K562 (cell line): ENCODE results near the gene IGFBP4. TPM values are rescaled to one million over a fixed set of nuclear protein-coding genes. Genes with fewer than 3 reads are reported as not detected.
A peak's percentile ranks its signal among the peaks of the same experiment; 100 is the strongest.

ENCODE experiments used
- BDP1 ChIP-seq: IDR thresholded peaks from 3 replicates; pipeline ENCODE4 v1.6.1; 2011; ENCODE audit not compliant: insufficient read length, insufficient read depth
- BRF2 ChIP-seq: IDR thresholded peaks from 3 replicates; pipeline ENCODE4 v1.6.1; 2011; ENCODE audit warnings: borderline replicate concordance, mild to moderate bottlenecking; ENCODE audit not compliant: insufficient read length, insufficient read depth
- CSDE1 ChIP-seq, 2 experiments: fragments of 450-650 bp; IDR thresholded peaks; 2 replicates each; pipeline ENCODE4 v1.6.1; 2016; ENCODE audit warnings: mild to moderate bottlenecking in 1 of 2
- E2F3 ChIP-seq: fragments of 250-450 bp; sonication (Bioruptor Pico); IDR thresholded peaks from 2 replicates; pipeline ENCODE4 v1.4.0; 2020; ENCODE audit warnings: mild to moderate bottlenecking
- ETV5 ChIP-seq: sonication (generic); formaldehyde crosslinking; IDR thresholded peaks from 2 replicates; pipeline ENCODE4 v1.4.0; 2020; ENCODE audit warnings: low read depth, mild to moderate bottlenecking, missing genetic modification reagents
- ETV6 ChIP-seq, 3 experiments: fragments of 150-350 bp in 1 of 3; sonication (generic) in 1 of 3; formaldehyde crosslinking in 1 of 3; IDR thresholded peaks; 2 replicates each; pipeline versions ENCODE4 v1.6.1 to v1.8.0; 2014 to 2022; ENCODE audit warnings: borderline replicate concordance in 2 of 3, low read depth in 2 of 3, antibody characterized with exemption in 1 of 3, low read length in 1 of 3, mild to moderate bottlenecking in 1 of 3, missing genetic modification reagents in 1 of 3
- FUS ChIP-seq: fragments of 200-400 bp; formaldehyde crosslinking; optimal IDR thresholded peaks from 2 replicates; pipeline ENCODE3; 2017; ENCODE audit warnings: low read depth, low read length
- GABPB1 ChIP-seq: sonication (generic); formaldehyde crosslinking; IDR thresholded peaks from 2 replicates; pipeline ENCODE4 v1.8.0; 2022; ENCODE audit warnings: mild to moderate bottlenecking, missing genetic modification reagents
- GTF2F1 ChIP-seq: IDR thresholded peaks from 2 replicates; pipeline ENCODE4 v1.6.1; 2011; ENCODE audit warnings: low read depth, low read length, improper control_type of control experiment
- HOXB6 ChIP-seq: fragments of 250-450 bp; sonication (Bioruptor Pico); IDR thresholded peaks from 2 replicates; pipeline ENCODE4 v1.5.1; 2022; ENCODE audit warnings: mild to moderate bottlenecking, borderline replicate concordance
- IRF1 ChIP-seq: sonication (generic); formaldehyde crosslinking; IDR thresholded peaks from 2 replicates; pipeline ENCODE4 v1.8.0; 2022; ENCODE audit warnings: missing genetic modification reagents, mild to moderate bottlenecking, borderline replicate concordance
- NFATC3 ChIP-seq: fragments of 450-650 bp; IDR thresholded peaks from 2 replicates; pipeline ENCODE4 v1.6.1; 2017; ENCODE audit warnings: mild to moderate bottlenecking
- SAFB ChIP-seq: fragments of 200-400 bp; formaldehyde crosslinking; IDR thresholded peaks from 2 replicates; pipeline ENCODE4 v1.6.1; 2017; ENCODE audit warnings: low read depth, low read length, borderline replicate concordance
- SNRNP70 ChIP-seq: fragments of 200-400 bp; formaldehyde crosslinking; optimal IDR thresholded peaks from 2 replicates; pipeline ENCODE3; 2017; ENCODE audit warnings: low read depth, low read length
- STAT5B ChIP-seq: fragments of 250-450 bp; sonication (Bioruptor Pico); IDR thresholded peaks from 2 replicates; pipeline ENCODE4 v1.8.0; 2021; ENCODE audit warnings: mild to moderate bottlenecking, inconsistent platforms
- TAL1 ChIP-seq: fragments of 450-650 bp; IDR thresholded peaks from 2 replicates; pipeline ENCODE4 v1.6.1; 2016; ENCODE audit warnings: mild to moderate bottlenecking
- U2AF1 ChIP-seq: fragments of 200-400 bp; formaldehyde crosslinking; optimal IDR thresholded peaks from 2 replicates; pipeline ENCODE3; 2017; ENCODE audit warnings: mild to moderate bottlenecking, low read depth, low read length, moderate library complexity
- YY1 ChIP-seq, 3 experiments: IDR thresholded peaks; 2 replicates each; pipeline ENCODE4 v1.6.1; 2011; ENCODE audit warnings: low read length in 2 of 3, mild to moderate bottlenecking in 2 of 3, moderate library complexity in 2 of 3, borderline replicate concordance in 1 of 3, control low read depth in 1 of 3, low read depth in 1 of 3; ENCODE audit not compliant: insufficient read depth in 3 of 3, insufficient replicate concordance in 2 of 3, control insufficient read depth in 1 of 3, insufficient read length in 1 of 3; ENCODE audit errors: extremely low read depth in 1 of 3
- ZNF12 ChIP-seq: sonication (generic); formaldehyde crosslinking; IDR thresholded peaks from 2 replicates; pipeline ENCODE4 v1.4.0; 2020; ENCODE audit warnings: mild to moderate bottlenecking, missing genetic modification reagents
- ZNF23 ChIP-seq: fragments of 250-450 bp; sonication (Bioruptor Pico); IDR thresholded peaks from 2 replicates; pipeline ENCODE4 v1.4.0; 2020; ENCODE audit warnings: mild to moderate bottlenecking
- ZNF239 ChIP-seq: fragments of 250-450 bp; sonication (Bioruptor Pico); IDR thresholded peaks from 2 replicates; pipeline ENCODE4 v1.4.0; 2020; ENCODE audit warnings: mild to moderate bottlenecking
- ZNF76 ChIP-seq: fragments of 250-450 bp; sonication (Bioruptor Pico); IDR thresholded peaks from 2 replicates; pipeline ENCODE4 v1.4.0; 2020; ENCODE audit warnings: mild to moderate bottlenecking, moderate library complexity, borderline replicate concordance
- polyA plus RNA-seq, 8 experiments: library from polyadenylated mRNA; depleted of rRNA in 4 of 8; stranded (reverse) in 5 of 8; unstranded in 3 of 8; fragments of >200 nt; fragmentation: Nextera tagmentation in 2 of 8; fragmentation: Illumina TruSeq in 1 of 8; extraction: Ambion mirVana in 2 of 8; extraction: Trizol in 1 of 8; gene quantifications; 2 replicates each; pipeline versions ENCODE4 v1.2.1 to v1.2.3, GENCODE V29; 2011 to 2014; ENCODE audit warnings: inconsistent platforms in 1 of 8, missing spikeins in 1 of 8
- total RNA-seq, 7 experiments: library from RNA; depleted of rRNA in 6 of 7; stranded (reverse); fragments of >200 nt in 6 of 7; fragmentation: Illumina TruSeq in 2 of 7; extraction: Trizol in 2 of 7; gene quantifications; 2 replicates each; pipeline versions ENCODE4 v1.2.1 to v1.2.3, GENCODE V29; 2011 to 2021; ENCODE audit warnings: low replicate concordance in 1 of 7
- TF ChIP-seq, protein P1 (sequence below): fragments of 450-650 bp; IDR thresholded peaks from one replicate; pipeline ENCODE4 v1.6.1; 2018; ENCODE audit warnings: mild to moderate bottlenecking, moderate library complexity; ENCODE audit not compliant: partially characterized antibody
- TF ChIP-seq, protein P2 (sequence below): sonication (generic); formaldehyde crosslinking; IDR thresholded peaks from 2 replicates; pipeline ENCODE4 v1.8.1; 2022; ENCODE audit warnings: missing genetic modification reagents

The IGFBP4 gene
- total and polyA plus RNA-seq, 9 of the 15 experiments (the other 6 are each of a cell fraction or from before 2014, with no cell fraction given) = 8.8 to 99.8 (median 18.6) TPM

GRCh38 chr17:40437095-40437732 lies 6.0 kb upstream of the IGFBP4 start (continued):
- no peak for TF ChIP-seq CSDE1 (IDR thresholded peaks at IDR 0.05)
- no peak for TF ChIP-seq E2F3 (CRISPR knock-in tag)
- TF ChIP-seq NFATC3 = no peak
- no peak for TF ChIP-seq BRF2
- no peak for TF ChIP-seq BDP1
- TF ChIP-seq SNRNP70 = no peak
- TF ChIP-seq HOXB6 (CRISPR knock-in tag) = no peak
- no peak for TF ChIP-seq ETV6 (IDR thresholded peaks at IDR 0.05; ENCODE audit: borderline replicate concordance in 1 of 2, low read depth in 2 of 2, low read length in 1 of 2)
- no peak for TF ChIP-seq ETV6 (CRISPR knock-in tag; IDR thresholded peaks at IDR 0.05; ENCODE audit: borderline replicate concordance)
- TF ChIP-seq, protein P1, sequence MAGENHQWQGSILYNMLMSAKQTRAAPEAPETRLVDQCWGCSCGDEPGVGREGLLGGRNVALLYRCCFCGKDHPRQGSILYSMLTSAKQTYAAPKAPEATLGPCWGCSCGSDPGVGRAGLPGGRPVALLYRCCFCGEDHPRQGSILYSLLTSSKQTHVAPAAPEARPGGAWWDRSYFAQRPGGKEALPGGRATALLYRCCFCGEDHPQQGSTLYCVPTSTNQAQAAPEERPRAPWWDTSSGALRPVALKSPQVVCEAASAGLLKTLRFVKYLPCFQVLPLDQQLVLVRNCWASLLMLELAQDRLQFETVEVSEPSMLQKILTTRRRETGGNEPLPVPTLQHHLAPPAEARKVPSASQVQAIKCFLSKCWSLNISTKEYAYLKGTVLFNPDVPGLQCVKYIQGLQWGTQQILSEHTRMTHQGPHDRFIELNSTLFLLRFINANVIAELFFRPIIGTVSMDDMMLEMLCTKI = no peak
- TF ChIP-seq ETV5 = peak; percentile 85
- no peak for TF ChIP-seq STAT5B (CRISPR knock-in tag)
- no peak for TF ChIP-seq GTF2F1
- TF ChIP-seq U2AF1 = no peak
- no peak for TF ChIP-seq ZNF12 (CRISPR knock-in tag)
- TF ChIP-seq IRF1 = no peak
- TF ChIP-seq SAFB = no peak
- 0 out of 2 replicates have a peak, but pooled peaks have one; percentile 47 for TF ChIP-seq ZNF76 (CRISPR knock-in tag)
- no peak for TF ChIP-seq ZNF23
- TF ChIP-seq, protein P2, sequence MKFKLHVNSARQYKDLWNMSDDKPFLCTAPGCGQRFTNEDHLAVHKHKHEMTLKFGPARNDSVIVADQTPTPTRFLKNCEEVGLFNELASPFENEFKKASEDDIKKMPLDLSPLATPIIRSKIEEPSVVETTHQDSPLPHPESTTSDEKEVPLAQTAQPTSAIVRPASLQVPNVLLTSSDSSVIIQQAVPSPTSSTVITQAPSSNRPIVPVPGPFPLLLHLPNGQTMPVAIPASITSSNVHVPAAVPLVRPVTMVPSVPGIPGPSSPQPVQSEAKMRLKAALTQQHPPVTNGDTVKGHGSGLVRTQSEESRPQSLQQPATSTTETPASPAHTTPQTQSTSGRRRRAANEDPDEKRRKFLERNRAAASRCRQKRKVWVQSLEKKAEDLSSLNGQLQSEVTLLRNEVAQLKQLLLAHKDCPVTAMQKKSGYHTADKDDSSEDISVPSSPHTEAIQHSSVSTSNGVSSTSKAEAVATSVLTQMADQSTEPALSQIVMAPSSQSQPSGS = no peak
- TF ChIP-seq ZNF239 (CRISPR knock-in tag) = peak; percentile 47; the same call in 1 of the 2 replicates
- TF ChIP-seq FUS = no peak
- peak in 1 of 3 experiments; percentile 11 for TF ChIP-seq YY1 (IDR thresholded peaks at IDR 0.05; ENCODE audit: borderline replicate concordance in 1 of 3, control insufficient read depth in 1 of 3, extremely low read depth in 1 of 3, insufficient read depth in 3 of 3, insufficient read length in 1 of 3, insufficient replicate concordance in 2 of 3, low read depth in 1 of 3, low read length in 2 of 3)
- peak; percentile 67; the same call in 1 of the 2 replicates for TF ChIP-seq GABPB1
- TF ChIP-seq TAL1 = no peak
